Fibroblast of skin of left biceps (primary cell): Measurements from ENCODE around the gene VRK1.
A peak's percentile ranks its signal among the peaks of the same experiment; 100 is the strongest.

ENCODE experiments used
- DNase-seq, 2 experiments: peaks; one replicate each; pipeline ENCODE4 v3.0.0-alpha.2; 2013; ENCODE audit warnings: low read depth in 2 of 2

VRK1 gene

GRCh38 chr14:96792003-96792402, 5.2 kb upstream of the VRK1 start:
- DNase-seq, result no peak

- DNase-seq, result no peak
Measured at GRCh38 chr14:96792591-96792990, 4.6 kb upstream of the VRK1 start.

- DNase-seq, result no peak
Measured at GRCh38 chr14:96793547-96793946, 3.6 kb upstream of the VRK1 start.

GRCh38 chr14:96795109-96795828, 1.9 kb upstream of the VRK1 start:
- DNase-seq, result no peak

- DNase-seq, result no peak
Measured at GRCh38 chr14:96797582-96798349, 584 bp downstream of the VRK1 start.

- DNase-seq, result no peak
Measured at GRCh38 chr14:96798956-96799355, 1.8 kb downstream of the VRK1 start.

- DNase-seq, result no peak
Measured at GRCh38 chr14:96799489-96800054, 2.4 kb downstream of the VRK1 start.

- DNase-seq, result no peak
Measured at GRCh38 chr14:96801931-96802330, 4.7 kb downstream of the VRK1 start.

- no peak for DNase-seq
Measured at GRCh38 chr14:96802963-96803362, 5.8 kb downstream of the VRK1 start.

GRCh38 chr14:96803958-96804357, 6.8 kb downstream of the VRK1 start:
- no peak for DNase-seq

- no peak for DNase-seq
Measured at GRCh38 chr14:96804895-96805294, 7.7 kb downstream of the VRK1 start.

- no peak for DNase-seq
Measured at GRCh38 chr14:96805956-96806355, 8.8 kb downstream of the VRK1 start.

- no peak for DNase-seq
Measured at GRCh38 chr14:96806836-96807235, 9.7 kb downstream of the VRK1 start.

- DNase-seq, result no peak
Measured at GRCh38 chr14:96808619-96809406, 11.6 kb downstream of the VRK1 start.

- DNase-seq, result peak; percentile 22 to 25
Measured at GRCh38 chr14:96811265-96811664, 14.1 kb downstream of the VRK1 start.

GRCh38 chr14:96811985-96812667, 14.9 kb downstream of the VRK1 start:
- no peak for DNase-seq

GRCh38 chr14:96816281-96816680, 19.1 kb downstream of the VRK1 start:
- DNase-seq, result no peak

GRCh38 chr14:96817750-96818666, 20.8 kb downstream of the VRK1 start:
- DNase-seq, result no peak

GRCh38 chr14:96821501-96821900, 24.3 kb downstream of the VRK1 start:
- no peak for DNase-seq

- no peak for DNase-seq
Measured at GRCh38 chr14:96823652-96824051, 26.5 kb downstream of the VRK1 start.
